ENCODE measurements around the gene ATP5MK. TPM values are rescaled to one million over a fixed set of nuclear protein-coding genes. Genes with fewer than 3 reads are reported as not detected.
A peak's percentile ranks its signal among the peaks of the same experiment; 100 is the strongest.

ATP5MK gene
- total RNA-seq, 1 experiment from 2014 or later: 111 TPM

DNA sequence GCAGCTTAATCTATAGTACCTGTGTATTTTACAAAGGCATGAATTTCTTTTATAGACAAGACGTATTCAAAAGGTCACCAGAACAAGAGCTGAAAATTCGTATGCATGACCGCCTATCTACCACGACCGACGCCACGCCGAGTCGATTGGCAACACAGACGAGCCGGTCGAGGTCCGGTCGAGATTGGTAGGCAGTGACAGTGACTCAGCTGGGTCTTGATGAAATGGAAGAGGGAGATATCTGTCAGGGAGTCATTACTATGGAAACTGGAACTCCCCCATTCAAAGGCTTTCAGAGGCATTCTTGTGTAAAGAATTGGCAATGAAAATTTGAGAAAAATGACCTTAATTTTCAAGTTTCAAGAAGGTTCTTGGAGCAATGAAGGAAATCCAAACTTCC, 2.1 kb downstream of the ATP5MK start:
- Histone ChIP-seq H3K27me3 (ENCODE audit: low read length) (no peaks in the 10 kb centered on the region), H3K9me2 (replicated peaks; ENCODE audit: low read length) (no peaks in the 10 kb centered on the region), H2AFZ (ENCODE audit: low read length) (no peak overlapping the region), H3K27ac (ENCODE audit: low read length) (no peak overlapping the region), H3K4me2 (ENCODE audit: low read length) (peak overlapping the region; percentile 92), H3K9ac (ENCODE audit: low read length) (no peak overlapping the region), H3F3A (ENCODE audit: low read length, unreplicated experiment) (no peaks in the 10 kb centered on the region), H3K9me3 (ENCODE audit: low read length) (no peaks in the 10 kb centered on the region), H3K4me3 (ENCODE audit: low read length) (peak overlapping the region; percentile 92; the same call in 1 of the 2 replicates), H3K36me3 (ENCODE audit: low read depth, low read length) (peaks cover 21% of the 10 kb centered on the region), H4K20me1 (ENCODE audit: low read length) (0 out of 2 replicates have a peak, but pooled peaks cover 4% of the 10 kb centered on the region), H3K79me2 (ENCODE audit: low read length) (peaks cover 67% of the 10 kb centered on the region), H3K4me1 (ENCODE audit: insufficient read depth, low read length) (peaks cover 30% of the 10 kb centered on the region)
- BruUV-seq (replicated peaks): no TSS peak
- ChIA-PET POLR2A (ENCODE audit: unreplicated experiment) (no interaction called here), CTCF (no interaction called here)
- no peak for TF ChIP-seq EZH2phosphoT487 (IDR thresholded peaks at IDR 0.05; ENCODE audit: borderline replicate concordance, low read length)
- no peak for TF ChIP-seq EZH2 (IDR thresholded peaks at IDR 0.05; ENCODE audit: low read length, unreplicated experiment)
- TF ChIP-seq, protein P1, sequence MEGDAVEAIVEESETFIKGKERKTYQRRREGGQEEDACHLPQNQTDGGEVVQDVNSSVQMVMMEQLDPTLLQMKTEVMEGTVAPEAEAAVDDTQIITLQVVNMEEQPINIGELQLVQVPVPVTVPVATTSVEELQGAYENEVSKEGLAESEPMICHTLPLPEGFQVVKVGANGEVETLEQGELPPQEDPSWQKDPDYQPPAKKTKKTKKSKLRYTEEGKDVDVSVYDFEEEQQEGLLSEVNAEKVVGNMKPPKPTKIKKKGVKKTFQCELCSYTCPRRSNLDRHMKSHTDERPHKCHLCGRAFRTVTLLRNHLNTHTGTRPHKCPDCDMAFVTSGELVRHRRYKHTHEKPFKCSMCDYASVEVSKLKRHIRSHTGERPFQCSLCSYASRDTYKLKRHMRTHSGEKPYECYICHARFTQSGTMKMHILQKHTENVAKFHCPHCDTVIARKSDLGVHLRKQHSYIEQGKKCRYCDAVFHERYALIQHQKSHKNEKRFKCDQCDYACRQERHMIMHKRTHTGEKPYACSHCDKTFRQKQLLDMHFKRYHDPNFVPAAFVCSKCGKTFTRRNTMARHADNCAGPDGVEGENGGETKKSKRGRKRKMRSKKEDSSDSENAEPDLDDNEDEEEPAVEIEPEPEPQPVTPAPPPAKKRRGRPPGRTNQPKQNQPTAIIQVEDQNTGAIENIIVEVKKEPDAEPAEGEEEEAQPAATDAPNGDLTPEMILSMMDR (conservative IDR thresholded peaks at IDR 0.05; ENCODE audit: low read depth, low read length): no peak
- intact Hi-C loops (cut with micrococcal nuclease): no loop called here
- no peak for DNase-seq
- ATAC-seq: no peak

DNA sequence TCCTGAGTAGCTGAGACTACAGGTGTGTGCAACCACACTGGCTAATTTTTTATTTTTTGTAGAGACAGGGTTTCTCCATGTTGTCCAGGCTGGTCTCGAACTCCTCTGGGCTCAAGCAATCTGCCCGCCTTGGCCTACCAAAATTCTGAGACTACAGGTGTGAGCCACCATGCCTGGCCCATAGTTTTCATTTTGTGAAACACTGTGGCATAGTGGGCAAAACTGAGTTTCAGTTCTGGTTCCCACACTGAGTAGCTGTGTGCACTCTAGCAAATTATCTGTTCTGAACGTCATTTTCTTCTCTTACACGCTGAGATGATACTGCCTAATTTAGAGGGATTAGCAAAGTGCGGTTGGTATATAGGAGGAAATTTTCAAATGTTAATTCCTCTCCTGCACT, 13.5 kb downstream of the ATP5MK start:
- DNase-seq: no peak
- Histone ChIP-seq H2AFZ (ENCODE audit: low read length) (no peak overlapping the region), H3K9me2 (replicated peaks; ENCODE audit: low read length) (no peaks in the 10 kb centered on the region), H3K36me3 (ENCODE audit: low read depth, low read length) (peaks cover 11% of the 10 kb centered on the region; the same call in 1 of the 2 replicates), H3F3A (ENCODE audit: low read length, unreplicated experiment) (peaks cover 4% of the 10 kb centered on the region), H3K27me3 (ENCODE audit: low read length) (no peaks in the 10 kb centered on the region), H3K79me2 (ENCODE audit: low read length) (no peaks in the 10 kb centered on the region), H3K4me2 (ENCODE audit: low read length) (no peak overlapping the region), H3K4me1 (ENCODE audit: insufficient read depth, low read length) (no peaks in the 10 kb centered on the region), H3K9ac (ENCODE audit: low read length) (no peak overlapping the region), H3K27ac (ENCODE audit: low read length) (no peak overlapping the region), H4K20me1 (ENCODE audit: low read length) (no peaks in the 10 kb centered on the region), H3K9me3 (ENCODE audit: low read length) (no peaks in the 10 kb centered on the region), H3K4me3 (ENCODE audit: low read length) (no peak overlapping the region)
- no TSS peak for BruUV-seq (replicated peaks)
- CTCF ChIA-PET: no interaction called here
- POLR2A ChIA-PET (ENCODE audit: unreplicated experiment): no interaction called here
- no peak for TF ChIP-seq EZH2phosphoT487 (IDR thresholded peaks at IDR 0.05; ENCODE audit: borderline replicate concordance, low read length)
- TF ChIP-seq, protein P1 (conservative IDR thresholded peaks at IDR 0.05; ENCODE audit: low read depth, low read length): no peak
- TF ChIP-seq EZH2 (IDR thresholded peaks at IDR 0.05; ENCODE audit: low read length, unreplicated experiment): no peak
- intact Hi-C loops (cut with micrococcal nuclease): no loop called here
- no peak for ATAC-seq

DNA sequence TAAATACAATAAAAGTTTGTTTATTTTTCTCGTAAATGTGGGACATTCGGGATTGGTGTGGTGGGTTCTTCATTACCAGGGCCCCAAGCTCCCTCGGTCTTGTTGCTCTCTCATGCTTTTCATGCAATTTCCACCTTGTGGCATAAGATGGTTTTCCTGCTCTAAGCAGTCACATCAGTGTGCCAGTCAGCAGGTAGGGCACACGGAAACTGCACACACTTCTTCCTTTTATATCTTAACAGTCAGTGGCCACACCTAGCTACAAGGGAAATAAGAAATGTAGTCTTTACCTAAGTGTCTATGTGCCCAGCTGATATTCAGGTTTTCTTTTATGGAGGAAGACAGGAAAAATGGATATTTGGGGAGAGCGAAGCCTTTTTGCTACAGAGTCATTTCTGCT, 22.0 kb downstream of the ATP5MK start:
- Histone ChIP-seq H3K27ac (ENCODE audit: low read length) (no peak overlapping the region), H3K9me3 (ENCODE audit: low read length) (no peaks in the 10 kb centered on the region), H3K9me2 (replicated peaks; ENCODE audit: low read length) (no peaks in the 10 kb centered on the region), H3K4me2 (ENCODE audit: low read length) (no peak overlapping the region), H3F3A (ENCODE audit: low read length, unreplicated experiment) (no peaks in the 10 kb centered on the region), H3K27me3 (ENCODE audit: low read length) (no peaks in the 10 kb centered on the region), H4K20me1 (ENCODE audit: low read length) (no peaks in the 10 kb centered on the region), H3K9ac (ENCODE audit: low read length) (no peak overlapping the region), H3K79me2 (ENCODE audit: low read length) (peaks cover 30% of the 10 kb centered on the region), H3K36me3 (ENCODE audit: low read depth, low read length) (peaks cover 8% of the 10 kb centered on the region), H2AFZ (ENCODE audit: low read length) (no peak overlapping the region), H3K4me1 (ENCODE audit: insufficient read depth, low read length) (peaks cover 19% of the 10 kb centered on the region), H3K4me3 (ENCODE audit: low read length) (no peak overlapping the region)
- intact Hi-C loops (cut with micrococcal nuclease): no loop called here
- no peak for TF ChIP-seq EZH2 (IDR thresholded peaks at IDR 0.05; ENCODE audit: low read length, unreplicated experiment)
- no peak for TF ChIP-seq EZH2phosphoT487 (IDR thresholded peaks at IDR 0.05; ENCODE audit: borderline replicate concordance, low read length)
- TF ChIP-seq, protein P1 (conservative IDR thresholded peaks at IDR 0.05; ENCODE audit: low read depth, low read length): no peak
- ChIA-PET CTCF (no interaction called here), POLR2A (ENCODE audit: unreplicated experiment) (no interaction called here)
- no peak for DNase-seq
- no TSS peak for BruUV-seq (replicated peaks)
- ATAC-seq: no peak

Data from PC-3 (cell line).